ENCODE measurements around the gene GPR137.

DNA sequence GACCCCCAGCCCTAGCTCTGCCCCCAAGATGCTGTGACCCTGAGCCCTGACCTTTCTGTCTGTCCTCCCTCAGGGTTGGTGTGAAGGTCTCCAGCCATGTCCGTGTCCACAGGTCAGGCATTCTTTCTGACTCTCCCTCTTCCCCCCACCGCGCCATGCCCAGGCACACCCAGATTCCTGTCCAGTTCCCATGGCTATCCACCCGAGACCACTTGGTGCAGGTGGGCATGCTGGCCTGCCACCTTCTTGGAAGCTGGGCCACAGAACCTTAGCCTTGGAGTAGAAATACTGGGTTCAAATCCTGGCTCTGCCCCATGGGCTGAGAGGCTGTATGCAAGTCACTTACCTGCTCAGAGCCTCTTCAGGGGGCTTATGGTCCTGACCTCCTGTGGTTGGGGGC lies 36.6 kb upstream of the GPR137 start:
- TF ChIP-seq, protein P1, sequence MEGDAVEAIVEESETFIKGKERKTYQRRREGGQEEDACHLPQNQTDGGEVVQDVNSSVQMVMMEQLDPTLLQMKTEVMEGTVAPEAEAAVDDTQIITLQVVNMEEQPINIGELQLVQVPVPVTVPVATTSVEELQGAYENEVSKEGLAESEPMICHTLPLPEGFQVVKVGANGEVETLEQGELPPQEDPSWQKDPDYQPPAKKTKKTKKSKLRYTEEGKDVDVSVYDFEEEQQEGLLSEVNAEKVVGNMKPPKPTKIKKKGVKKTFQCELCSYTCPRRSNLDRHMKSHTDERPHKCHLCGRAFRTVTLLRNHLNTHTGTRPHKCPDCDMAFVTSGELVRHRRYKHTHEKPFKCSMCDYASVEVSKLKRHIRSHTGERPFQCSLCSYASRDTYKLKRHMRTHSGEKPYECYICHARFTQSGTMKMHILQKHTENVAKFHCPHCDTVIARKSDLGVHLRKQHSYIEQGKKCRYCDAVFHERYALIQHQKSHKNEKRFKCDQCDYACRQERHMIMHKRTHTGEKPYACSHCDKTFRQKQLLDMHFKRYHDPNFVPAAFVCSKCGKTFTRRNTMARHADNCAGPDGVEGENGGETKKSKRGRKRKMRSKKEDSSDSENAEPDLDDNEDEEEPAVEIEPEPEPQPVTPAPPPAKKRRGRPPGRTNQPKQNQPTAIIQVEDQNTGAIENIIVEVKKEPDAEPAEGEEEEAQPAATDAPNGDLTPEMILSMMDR (IDR thresholded peaks at IDR 0.05; ENCODE audit: poor library complexity) = no peak
- TF ChIP-seq EZH2 (IDR thresholded peaks at IDR 0.05; ENCODE audit: borderline replicate concordance) = no peak

All from hepatocyte (in vitro differentiated cells).